HL-60 (cell line): ENCODE results near the gene C19orf81.

Experiments
- DNase-seq, 2 experiments: peaks; one replicate each; pipeline ENCODE4 v3.0.0-alpha.2; 2010 to 2020; ENCODE audit warnings: low read depth in 1 of 2, low spot score in 1 of 2
- H3K27ac ChIP-seq: fragments of 250-450 bp; sonication (Bioruptor Pico); replicated peaks from 2 replicates; pipeline ENCODE4 v1.5.1; 2020; ENCODE audit warnings: mild to moderate bottlenecking, moderate library complexity
- H3K27me3 ChIP-seq: fragments of 250-450 bp; sonication (Bioruptor Pico); 2 replicates; pipeline ENCODE4 v1.5.1; 2021; ENCODE audit warnings: mild to moderate bottlenecking, moderate library complexity; ENCODE audit not compliant: insufficient read depth, poor library complexity, severe bottlenecking
- H3K4me3 ChIP-seq: replicated peaks from 2 replicates; pipeline ENCODE4 v1.5.1; 2011; ENCODE audit warnings: mild to moderate bottlenecking, control low read depth, low read length; ENCODE audit not compliant: insufficient read depth
- GABPA ChIP-seq: IDR thresholded peaks from 2 replicates; pipeline ENCODE4 v1.6.1; 2012; ENCODE audit warnings: low read depth
- POLR2AphosphoS5 ChIP-seq: IDR thresholded peaks from 2 replicates; pipeline ENCODE4 v1.6.1; 2012; ENCODE audit warnings: low read depth
- SPI1 ChIP-seq: IDR thresholded peaks from 2 replicates; pipeline ENCODE4 v1.6.1; 2012; ENCODE audit warnings: low read depth, mild to moderate bottlenecking, borderline replicate concordance
- TF ChIP-seq, protein P1 (sequence below): IDR thresholded peaks from 2 replicates; pipeline ENCODE4 v1.6.1; 2012; ENCODE audit warnings: low read depth; ENCODE audit not compliant: insufficient replicate concordance
- TF ChIP-seq, protein P2 (sequence below): IDR thresholded peaks from one replicate; pipeline ENCODE4 v1.5.1; 2011; ENCODE audit warnings: low read length, control low read depth, inconsistent platforms; ENCODE audit not compliant: insufficient read depth

The C19orf81 gene

DNA sequence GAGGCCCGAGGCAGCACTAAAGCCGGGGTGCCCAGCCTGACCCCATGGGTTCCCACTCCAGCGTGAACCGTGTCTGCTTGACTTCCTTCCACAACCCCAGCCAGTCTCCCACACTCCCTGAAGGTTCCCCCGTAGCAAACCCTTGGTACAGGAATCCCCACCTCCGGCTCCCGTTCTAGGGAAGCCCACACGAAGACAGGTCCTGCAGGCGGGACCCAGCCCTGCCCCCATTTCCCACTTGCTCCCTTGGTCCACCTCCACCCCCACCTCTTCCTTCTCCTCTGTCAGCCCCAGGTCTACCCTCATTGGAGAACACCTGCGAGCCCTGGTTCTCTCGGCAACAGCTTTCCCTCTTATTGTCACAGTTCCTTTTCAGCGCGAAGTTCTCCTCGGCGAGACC is 23.9 kb downstream of the C19orf81 start:
- TF ChIP-seq GABPA, result no peak
- no peak for TF ChIP-seq SPI1
- no peak for TF ChIP-seq POLR2AphosphoS5
- TF ChIP-seq, protein P1, sequence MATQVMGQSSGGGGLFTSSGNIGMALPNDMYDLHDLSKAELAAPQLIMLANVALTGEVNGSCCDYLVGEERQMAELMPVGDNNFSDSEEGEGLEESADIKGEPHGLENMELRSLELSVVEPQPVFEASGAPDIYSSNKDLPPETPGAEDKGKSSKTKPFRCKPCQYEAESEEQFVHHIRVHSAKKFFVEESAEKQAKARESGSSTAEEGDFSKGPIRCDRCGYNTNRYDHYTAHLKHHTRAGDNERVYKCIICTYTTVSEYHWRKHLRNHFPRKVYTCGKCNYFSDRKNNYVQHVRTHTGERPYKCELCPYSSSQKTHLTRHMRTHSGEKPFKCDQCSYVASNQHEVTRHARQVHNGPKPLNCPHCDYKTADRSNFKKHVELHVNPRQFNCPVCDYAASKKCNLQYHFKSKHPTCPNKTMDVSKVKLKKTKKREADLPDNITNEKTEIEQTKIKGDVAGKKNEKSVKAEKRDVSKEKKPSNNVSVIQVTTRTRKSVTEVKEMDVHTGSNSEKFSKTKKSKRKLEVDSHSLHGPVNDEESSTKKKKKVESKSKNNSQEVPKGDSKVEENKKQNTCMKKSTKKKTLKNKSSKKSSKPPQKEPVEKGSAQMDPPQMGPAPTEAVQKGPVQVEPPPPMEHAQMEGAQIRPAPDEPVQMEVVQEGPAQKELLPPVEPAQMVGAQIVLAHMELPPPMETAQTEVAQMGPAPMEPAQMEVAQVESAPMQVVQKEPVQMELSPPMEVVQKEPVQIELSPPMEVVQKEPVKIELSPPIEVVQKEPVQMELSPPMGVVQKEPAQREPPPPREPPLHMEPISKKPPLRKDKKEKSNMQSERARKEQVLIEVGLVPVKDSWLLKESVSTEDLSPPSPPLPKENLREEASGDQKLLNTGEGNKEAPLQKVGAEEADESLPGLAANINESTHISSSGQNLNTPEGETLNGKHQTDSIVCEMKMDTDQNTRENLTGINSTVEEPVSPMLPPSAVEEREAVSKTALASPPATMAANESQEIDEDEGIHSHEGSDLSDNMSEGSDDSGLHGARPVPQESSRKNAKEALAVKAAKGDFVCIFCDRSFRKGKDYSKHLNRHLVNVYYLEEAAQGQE, result no peak
- TF ChIP-seq, protein P2, sequence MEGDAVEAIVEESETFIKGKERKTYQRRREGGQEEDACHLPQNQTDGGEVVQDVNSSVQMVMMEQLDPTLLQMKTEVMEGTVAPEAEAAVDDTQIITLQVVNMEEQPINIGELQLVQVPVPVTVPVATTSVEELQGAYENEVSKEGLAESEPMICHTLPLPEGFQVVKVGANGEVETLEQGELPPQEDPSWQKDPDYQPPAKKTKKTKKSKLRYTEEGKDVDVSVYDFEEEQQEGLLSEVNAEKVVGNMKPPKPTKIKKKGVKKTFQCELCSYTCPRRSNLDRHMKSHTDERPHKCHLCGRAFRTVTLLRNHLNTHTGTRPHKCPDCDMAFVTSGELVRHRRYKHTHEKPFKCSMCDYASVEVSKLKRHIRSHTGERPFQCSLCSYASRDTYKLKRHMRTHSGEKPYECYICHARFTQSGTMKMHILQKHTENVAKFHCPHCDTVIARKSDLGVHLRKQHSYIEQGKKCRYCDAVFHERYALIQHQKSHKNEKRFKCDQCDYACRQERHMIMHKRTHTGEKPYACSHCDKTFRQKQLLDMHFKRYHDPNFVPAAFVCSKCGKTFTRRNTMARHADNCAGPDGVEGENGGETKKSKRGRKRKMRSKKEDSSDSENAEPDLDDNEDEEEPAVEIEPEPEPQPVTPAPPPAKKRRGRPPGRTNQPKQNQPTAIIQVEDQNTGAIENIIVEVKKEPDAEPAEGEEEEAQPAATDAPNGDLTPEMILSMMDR, result no peak
- H3K4me3 ChIP-seq, result no peak overlapping the region
- H3K27ac ChIP-seq, result no peak overlapping the region
- peaks cover 9% of the 10 kb centered on the region for H3K27me3 ChIP-seq
- DNase-seq, result no peak

DNA sequence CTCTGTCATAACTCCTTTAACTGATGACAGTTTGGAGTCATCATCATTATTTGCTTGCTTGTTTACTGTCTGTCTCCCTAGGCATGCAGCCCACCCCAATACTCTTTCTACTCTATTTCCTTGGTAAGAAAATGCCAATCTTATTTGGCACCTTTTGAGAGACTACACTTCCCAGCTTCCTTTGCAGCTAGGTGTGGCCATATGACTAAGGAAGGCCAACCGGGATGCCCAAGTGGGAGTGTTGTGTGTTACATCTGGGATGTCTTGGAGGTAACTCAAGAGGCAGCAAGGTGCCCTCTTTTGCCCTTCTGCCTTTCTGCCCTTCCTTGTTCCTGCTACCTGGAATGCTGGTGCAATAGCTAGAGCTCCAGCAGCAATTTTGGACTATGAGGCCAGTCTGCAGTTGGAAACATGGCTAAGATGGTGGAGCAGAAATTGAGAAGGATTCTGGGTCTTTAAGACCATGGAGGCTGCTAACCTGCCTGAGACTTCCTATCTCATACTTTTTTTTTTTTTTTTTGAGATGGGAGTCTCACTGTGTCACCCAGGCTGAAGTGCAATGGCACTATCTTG is 27.5 kb downstream of the C19orf81 start:
- no peak overlapping the region for H3K27ac ChIP-seq
- TF ChIP-seq POLR2AphosphoS5, result no peak
- TF ChIP-seq SPI1, result no peak
- TF ChIP-seq, protein P2, result no peak
- no peak for TF ChIP-seq GABPA
- TF ChIP-seq, protein P1, result no peak
- DNase-seq, result no peak
- H3K27me3 ChIP-seq, result peaks cover 6% of the 10 kb centered on the region
- no peak overlapping the region for H3K4me3 ChIP-seq

DNA sequence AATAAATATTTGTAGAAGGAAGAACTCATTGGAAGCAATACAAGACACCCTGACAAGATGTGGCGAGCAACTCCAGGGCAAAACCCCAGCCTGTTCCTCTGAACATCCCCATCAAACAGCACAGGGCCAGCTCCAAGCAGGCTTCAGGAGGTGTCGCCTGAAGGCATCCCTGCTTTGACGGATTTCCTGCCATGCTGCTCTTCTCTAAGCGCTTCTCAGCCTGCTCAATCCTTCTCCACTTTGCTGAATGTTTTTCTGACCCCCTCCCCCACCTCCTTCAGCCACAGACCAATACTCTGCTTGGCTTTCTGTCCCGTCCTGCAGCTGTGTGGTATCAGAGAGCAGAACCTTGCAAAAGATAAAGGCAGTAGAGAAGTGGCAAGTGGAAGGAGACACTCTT is 28.4 kb downstream of the C19orf81 start:
- TF ChIP-seq SPI1 (no peak), GABPA (no peak), POLR2AphosphoS5 (no peak)
- TF ChIP-seq, protein P2, result no peak
- TF ChIP-seq, protein P1, result no peak
- peaks cover 5% of the 10 kb centered on the region for H3K27me3 ChIP-seq
- no peak overlapping the region for H3K27ac ChIP-seq
- no peak overlapping the region for H3K4me3 ChIP-seq
- DNase-seq, result no peak
